ENCODE data around the gene TBC1D8. TPM values are rescaled to one million over a fixed set of nuclear protein-coding genes. Genes with fewer than 3 reads are reported as not detected.

TBC1D8 gene
- total and polyA plus RNA-seq, 2 of the 13 experiments (the other 11 are each of a cell fraction or from before 2014, with no cell fraction given), result 45.1 to 95.4 TPM

DNA sequence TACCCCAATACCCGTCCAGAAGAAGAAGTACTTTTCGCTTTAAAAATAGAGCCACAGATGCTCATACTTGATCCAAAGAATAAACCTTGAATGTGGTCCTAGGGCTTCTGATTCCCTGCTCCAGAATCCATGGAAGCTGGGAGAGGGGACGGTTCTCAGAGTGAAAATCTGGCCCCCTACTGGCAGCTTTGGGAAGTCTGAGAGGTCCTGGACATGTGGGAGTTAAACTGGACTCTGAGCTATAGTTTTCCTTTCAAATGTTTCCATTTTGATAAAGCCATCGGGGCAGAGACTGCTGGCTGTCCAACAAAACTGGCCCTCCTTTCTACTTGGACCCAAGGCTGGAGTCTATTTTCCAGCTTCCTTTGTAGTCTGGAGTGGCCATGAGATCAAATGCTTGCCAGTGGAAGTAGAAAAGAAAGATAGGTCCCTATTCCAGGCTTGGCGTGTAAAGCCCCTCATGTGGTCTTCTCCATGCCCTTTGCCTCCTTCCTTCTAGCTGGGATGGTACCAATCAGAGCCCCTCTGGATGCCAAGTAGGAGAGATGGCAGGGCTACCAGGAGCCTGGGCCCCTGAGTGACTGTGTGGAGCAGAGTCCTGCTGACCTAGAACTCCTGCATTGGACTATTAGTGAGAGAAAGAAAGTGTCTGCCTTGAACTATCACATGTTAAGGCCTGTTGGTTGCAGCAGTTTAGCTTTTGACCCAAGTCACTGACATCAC is 37.7 kb upstream of the TBC1D8 start (continued):
- TF ChIP-seq, protein P1, sequence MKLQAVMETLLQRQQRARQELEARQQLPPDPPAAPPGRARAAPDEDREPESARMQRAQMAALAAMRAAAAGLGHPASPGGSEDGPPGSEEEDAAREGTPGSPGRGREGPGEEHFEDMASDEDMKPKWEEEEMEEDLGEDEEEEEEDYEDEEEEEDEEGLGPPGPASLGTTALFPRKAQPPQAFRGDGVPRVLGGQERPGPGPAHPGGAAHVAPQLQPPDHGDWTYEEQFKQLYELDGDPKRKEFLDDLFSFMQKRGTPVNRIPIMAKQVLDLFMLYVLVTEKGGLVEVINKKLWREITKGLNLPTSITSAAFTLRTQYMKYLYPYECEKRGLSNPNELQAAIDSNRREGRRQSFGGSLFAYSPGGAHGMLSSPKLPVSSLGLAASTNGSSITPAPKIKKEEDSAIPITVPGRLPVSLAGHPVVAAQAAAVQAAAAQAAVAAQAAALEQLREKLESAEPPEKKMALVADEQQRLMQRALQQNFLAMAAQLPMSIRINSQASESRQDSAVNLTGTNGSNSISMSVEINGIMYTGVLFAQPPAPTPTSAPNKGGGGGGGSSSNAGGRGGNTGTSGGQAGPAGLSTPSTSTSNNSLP (IDR thresholded peaks at IDR 0.05; ENCODE audit: low read depth, low read length), result 0 out of 2 replicates have a peak, but pooled peaks have one; percentile 20
- TF ChIP-seq, protein P2, sequence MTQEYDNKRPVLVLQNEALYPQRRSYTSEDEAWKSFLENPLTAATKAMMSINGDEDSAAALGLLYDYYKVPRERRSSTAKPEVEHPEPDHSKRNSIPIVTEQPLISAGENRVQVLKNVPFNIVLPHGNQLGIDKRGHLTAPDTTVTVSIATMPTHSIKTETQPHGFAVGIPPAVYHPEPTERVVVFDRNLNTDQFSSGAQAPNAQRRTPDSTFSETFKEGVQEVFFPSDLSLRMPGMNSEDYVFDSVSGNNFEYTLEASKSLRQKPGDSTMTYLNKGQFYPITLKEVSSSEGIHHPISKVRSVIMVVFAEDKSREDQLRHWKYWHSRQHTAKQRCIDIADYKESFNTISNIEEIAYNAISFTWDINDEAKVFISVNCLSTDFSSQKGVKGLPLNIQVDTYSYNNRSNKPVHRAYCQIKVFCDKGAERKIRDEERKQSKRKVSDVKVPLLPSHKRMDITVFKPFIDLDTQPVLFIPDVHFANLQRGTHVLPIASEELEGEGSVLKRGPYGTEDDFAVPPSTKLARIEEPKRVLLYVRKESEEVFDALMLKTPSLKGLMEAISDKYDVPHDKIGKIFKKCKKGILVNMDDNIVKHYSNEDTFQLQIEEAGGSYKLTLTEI (CRISPR knock-in tag; conservative IDR thresholded peaks at IDR 0.05), result no peak
- TF ChIP-seq, protein P3, sequence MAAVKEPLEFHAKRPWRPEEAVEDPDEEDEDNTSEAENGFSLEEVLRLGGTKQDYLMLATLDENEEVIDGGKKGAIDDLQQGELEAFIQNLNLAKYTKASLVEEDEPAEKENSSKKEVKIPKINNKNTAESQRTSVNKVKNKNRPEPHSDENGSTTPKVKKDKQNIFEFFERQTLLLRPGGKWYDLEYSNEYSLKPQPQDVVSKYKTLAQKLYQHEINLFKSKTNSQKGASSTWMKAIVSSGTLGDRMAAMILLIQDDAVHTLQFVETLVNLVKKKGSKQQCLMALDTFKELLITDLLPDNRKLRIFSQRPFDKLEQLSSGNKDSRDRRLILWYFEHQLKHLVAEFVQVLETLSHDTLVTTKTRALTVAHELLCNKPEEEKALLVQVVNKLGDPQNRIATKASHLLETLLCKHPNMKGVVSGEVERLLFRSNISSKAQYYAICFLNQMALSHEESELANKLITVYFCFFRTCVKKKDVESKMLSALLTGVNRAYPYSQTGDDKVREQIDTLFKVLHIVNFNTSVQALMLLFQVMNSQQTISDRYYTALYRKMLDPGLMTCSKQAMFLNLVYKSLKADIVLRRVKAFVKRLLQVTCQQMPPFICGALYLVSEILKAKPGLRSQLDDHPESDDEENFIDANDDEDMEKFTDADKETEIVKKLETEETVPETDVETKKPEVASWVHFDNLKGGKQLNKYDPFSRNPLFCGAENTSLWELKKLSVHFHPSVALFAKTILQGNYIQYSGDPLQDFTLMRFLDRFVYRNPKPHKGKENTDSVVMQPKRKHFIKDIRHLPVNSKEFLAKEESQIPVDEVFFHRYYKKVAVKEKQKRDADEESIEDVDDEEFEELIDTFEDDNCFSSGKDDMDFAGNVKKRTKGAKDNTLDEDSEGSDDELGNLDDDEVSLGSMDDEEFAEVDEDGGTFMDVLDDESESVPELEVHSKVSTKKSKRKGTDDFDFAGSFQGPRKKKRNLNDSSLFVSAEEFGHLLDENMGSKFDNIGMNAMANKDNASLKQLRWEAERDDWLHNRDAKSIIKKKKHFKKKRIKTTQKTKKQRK (IDR thresholded peaks at IDR 0.05; ENCODE audit: low read length), result no peak
- TF ChIP-seq MBD4 (IDR thresholded peaks at IDR 0.05; ENCODE audit: borderline replicate concordance, low read length) (no peak), EHMT2 (IDR thresholded peaks at IDR 0.05; ENCODE audit: borderline replicate concordance, low read depth, low read length) (peak; percentile 71; the same call in 1 of the 2 replicates), ZNF101 (CRISPR knock-in tag; IDR thresholded peaks at IDR 0.05; ENCODE audit: borderline replicate concordance, low read depth) (no peak), CREB1 (IDR thresholded peaks at IDR 0.05) (0 out of 2 replicates have a peak, but pooled peaks have one; percentile 31), CREB1 (CRISPR knock-in tag; IDR thresholded peaks at IDR 0.05) (no peak), ZMYM2 (CRISPR knock-in tag; IDR thresholded peaks at IDR 0.05) (peak; percentile 61; the same call in 1 of the 2 replicates), XBP1 (CRISPR knock-in tag; IDR thresholded peaks at IDR 0.05) (no peak), ZNF20 (CRISPR knock-in tag; IDR thresholded peaks at IDR 0.05) (no peak), ZNF792 (CRISPR knock-in tag; IDR thresholded peaks at IDR 0.05) (0 out of 2 replicates have a peak, but pooled peaks have one; percentile 33), HCFC1 (IDR thresholded peaks at IDR 0.05; ENCODE audit: low read depth, low read length) (no peak), FLYWCH1 (CRISPR knock-in tag; IDR thresholded peaks at IDR 0.05) (no peak), SNAPC2 (CRISPR knock-in tag; IDR thresholded peaks at IDR 0.05) (no peak)
- TF ChIP-seq, protein P4, sequence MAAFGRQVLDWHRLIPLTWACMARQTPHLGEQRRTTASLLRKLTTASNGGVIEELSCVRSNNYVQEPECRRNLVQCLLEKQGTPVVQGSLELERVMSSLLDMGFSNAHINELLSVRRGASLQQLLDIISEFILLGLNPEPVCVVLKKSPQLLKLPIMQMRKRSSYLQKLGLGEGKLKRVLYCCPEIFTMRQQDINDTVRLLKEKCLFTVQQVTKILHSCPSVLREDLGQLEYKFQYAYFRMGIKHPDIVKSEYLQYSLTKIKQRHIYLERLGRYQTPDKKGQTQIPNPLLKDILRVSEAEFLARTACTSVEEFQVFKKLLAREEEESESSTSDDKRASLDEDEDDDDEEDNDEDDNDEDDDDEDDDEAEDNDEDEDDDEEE (CRISPR knock-in tag; IDR thresholded peaks at IDR 0.05), result no peak
- TF ChIP-seq, protein P5, sequence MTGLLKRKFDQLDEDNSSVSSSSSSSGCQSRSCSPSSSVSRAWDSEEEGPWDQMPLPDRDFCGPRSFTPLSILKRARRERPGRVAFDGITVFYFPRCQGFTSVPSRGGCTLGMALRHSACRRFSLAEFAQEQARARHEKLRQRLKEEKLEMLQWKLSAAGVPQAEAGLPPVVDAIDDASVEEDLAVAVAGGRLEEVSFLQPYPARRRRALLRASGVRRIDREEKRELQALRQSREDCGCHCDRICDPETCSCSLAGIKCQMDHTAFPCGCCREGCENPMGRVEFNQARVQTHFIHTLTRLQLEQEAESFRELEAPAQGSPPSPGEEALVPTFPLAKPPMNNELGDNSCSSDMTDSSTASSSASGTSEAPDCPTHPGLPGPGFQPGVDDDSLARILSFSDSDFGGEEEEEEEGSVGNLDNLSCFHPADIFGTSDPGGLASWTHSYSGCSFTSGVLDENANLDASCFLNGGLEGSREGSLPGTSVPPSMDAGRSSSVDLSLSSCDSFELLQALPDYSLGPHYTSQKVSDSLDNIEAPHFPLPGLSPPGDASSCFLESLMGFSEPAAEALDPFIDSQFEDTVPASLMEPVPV (CRISPR knock-in tag; IDR thresholded peaks at IDR 0.05), result no peak

Measured in HepG2 (cell line).